GM12801 (cell line): Measurements from ENCODE around the gene ATP13A4.

Experiments used
- CTCF ChIP-seq: IDR thresholded peaks from one replicate; pipeline ENCODE4 v1.5.1; 2011; ENCODE audit warnings: control low read depth; ENCODE audit not compliant: insufficient read length; ENCODE audit errors: extremely low read depth

ATP13A4 gene

DNA sequence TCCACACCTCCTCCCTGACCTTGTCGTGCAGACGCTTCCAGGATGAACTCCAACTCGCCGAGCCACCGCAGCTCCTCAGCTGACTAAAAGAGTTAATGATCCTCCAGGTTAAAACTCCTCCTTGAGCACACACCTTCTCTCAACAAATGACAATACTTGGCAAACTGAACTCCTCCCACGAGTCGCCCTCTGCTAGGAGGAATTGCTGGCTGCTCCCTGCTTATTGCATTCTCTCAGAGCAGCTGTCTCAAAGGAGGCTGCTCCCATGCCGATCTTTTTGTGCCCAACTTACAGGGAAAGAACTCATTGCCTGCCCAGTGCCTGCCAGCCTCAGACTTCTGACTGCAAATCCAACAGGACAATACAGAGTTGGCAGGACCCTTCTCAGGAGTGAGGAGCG lies at the start of gene ATP13A4:
TSS of gene ATP13A4 (minus strand) at position 85 of the 400 bp plus-strand sequence. CDS start 96 bp downstream, outside the sequence.
- TF ChIP-seq CTCF = no peak

GRCh38 chr3:193599393-193599792 lies 44.7 kb upstream of the ATP13A4 start:
- TF ChIP-seq CTCF = no peak

DNA sequence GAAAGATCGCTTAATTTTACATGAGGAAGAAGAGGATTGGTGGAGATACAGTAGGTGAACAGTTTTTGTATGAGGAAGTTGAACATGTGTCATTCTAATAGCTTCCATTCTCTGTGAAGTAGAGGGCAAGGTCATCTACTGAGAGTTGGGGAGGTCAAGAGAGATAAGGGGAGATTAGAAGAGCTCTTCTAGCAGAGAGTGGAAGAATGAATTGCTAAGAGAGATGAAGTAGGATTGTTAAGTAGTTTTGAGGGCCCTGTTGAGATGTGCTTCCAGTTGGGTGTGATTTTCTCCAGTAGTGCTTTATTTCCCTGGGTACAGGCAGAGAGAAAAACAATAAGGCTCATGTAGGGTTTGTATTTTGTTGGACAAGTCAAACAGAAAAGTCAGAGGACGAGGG lies 43.5 kb upstream of the ATP13A4 start:
- TF ChIP-seq CTCF = no peak

GRCh38 chr3:193595939-193596487 lies 41.3 kb upstream of the ATP13A4 start:
- no peak for TF ChIP-seq CTCF

GRCh38 chr3:193594946-193595689 lies 40.4 kb upstream of the ATP13A4 start:
- no peak for TF ChIP-seq CTCF

DNA sequence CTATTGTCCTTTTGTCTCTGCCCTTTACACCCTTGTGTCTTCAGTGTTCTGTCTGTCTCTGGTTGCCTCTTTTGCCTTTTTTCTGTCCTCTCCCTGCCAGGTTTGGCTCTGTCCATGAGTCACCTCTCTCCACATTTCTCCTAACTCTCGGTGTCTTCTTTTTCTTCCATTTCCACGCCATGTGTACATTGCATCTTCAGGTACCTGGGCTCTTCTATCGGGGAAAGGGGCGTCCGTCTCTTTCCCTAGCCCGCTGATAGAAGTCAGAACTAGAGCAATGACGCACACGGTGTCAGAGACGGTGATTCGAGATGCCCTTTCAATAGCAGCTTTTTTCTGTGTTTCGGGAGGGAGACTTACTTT lies 39.0 kb upstream of the ATP13A4 start:
- no peak for TF ChIP-seq CTCF

DNA sequence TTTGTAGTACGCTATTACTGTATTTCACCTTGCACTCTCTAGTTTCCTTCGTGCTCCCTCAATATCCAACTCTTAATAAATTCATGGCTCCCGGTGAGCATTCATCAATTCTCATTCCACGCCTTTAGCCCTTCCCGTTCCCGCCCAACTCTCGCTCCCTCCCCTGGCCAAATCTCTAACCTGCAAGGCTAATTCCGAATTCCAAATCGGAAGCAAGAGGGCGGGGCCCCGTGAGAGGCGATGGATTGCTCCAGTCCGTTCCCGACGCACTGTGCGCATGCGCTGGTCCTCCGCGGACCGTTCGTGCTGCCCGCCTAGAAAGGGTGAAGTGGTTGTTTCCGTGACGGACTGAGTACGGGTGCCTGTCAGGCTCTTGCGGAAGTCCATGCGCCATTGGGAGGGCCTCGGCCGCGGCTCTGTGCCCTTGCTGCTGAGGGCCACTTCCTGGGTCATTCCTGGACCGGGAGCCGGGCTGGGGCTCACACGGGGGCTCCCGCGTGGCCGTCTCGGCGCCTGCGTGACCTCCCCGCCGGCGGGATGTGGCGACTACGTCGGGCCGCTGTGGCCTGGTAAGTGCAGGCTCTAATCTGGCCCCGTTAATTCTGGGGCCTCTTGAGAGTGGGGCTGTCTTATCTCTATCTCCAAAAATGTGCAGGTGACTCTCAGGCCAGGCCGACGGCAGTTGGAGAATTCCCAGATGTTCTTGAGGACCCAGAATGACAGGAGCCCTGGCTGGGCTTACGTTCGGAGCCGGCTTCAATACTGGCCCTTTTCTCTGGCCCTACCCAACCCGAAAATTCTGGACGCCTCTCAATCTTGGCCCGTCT lies 38.4 kb upstream of the ATP13A4 start, which contains the start of gene OPA1:
TSS of gene OPA1 (plus strand) at position 368 of the 827 bp plus-strand sequence. CDS start at position 538, 170 bp downstream.
- TF ChIP-seq CTCF = no peak
